HG02943 (cell line): ENCODE data around the gene DDX54.

Source experiments
- ATAC-seq: cut with Tn5 transposase; IDR thresholded peaks from one replicate; pipeline ENCODE4 v1.9.1; 2021; ENCODE audit warnings: mild to moderate bottlenecking, low read depth, moderate library complexity; ENCODE audit not compliant: unreplicated experiment

Gene DDX54

GRCh38 chr12:113195598-113195997 is 10.3 kb upstream of the DDX54 start:
- ATAC-seq = no peak

- no peak for ATAC-seq
These were observed 9.7 kb upstream of the DDX54 start for GRCh38 chr12:113194971-113195391.

GRCh38 chr12:113191227-113191626 is 5.9 kb upstream of the DDX54 start:
- no peak for ATAC-seq

- no peak for ATAC-seq
These were observed 5.5 kb upstream of the DDX54 start for GRCh38 chr12:113190761-113191160.

GRCh38 chr12:113189361-113189760 is 4.1 kb upstream of the DDX54 start:
- no peak for ATAC-seq

GRCh38 chr12:113186666-113187325 is 1.5 kb upstream of the DDX54 start:
- no peak for ATAC-seq

GRCh38 chr12:113186033-113186365 is 721 bp upstream of the DDX54 start:
- ATAC-seq = no peak

GRCh38 chr12:113184900-113185179 is 438 bp downstream of the DDX54 start:
- ATAC-seq = peak; percentile 79

GRCh38 chr12:113184098-113184899 is 979 bp downstream of the DDX54 start:
- peak; percentile 49 for ATAC-seq

- no peak for ATAC-seq
These were observed 2.2 kb downstream of the DDX54 start for GRCh38 chr12:113183030-113183589.

GRCh38 chr12:113181975-113182374 is 3.3 kb downstream of the DDX54 start:
- no peak for ATAC-seq

- no peak for ATAC-seq
These were observed 4.9 kb downstream of the DDX54 start for GRCh38 chr12:113180333-113180732.

GRCh38 chr12:113179023-113179422 is 6.3 kb downstream of the DDX54 start:
- ATAC-seq = no peak

- ATAC-seq = no peak
These were observed 10.6 kb downstream of the DDX54 start for GRCh38 chr12:113174461-113175384.

GRCh38 chr12:113173081-113173698 is 12.1 kb downstream of the DDX54 start:
- no peak for ATAC-seq

GRCh38 chr12:113172185-113172584 is 13.1 kb downstream of the DDX54 start:
- ATAC-seq = no peak

- no peak for ATAC-seq
These were observed 13.7 kb downstream of the DDX54 start for GRCh38 chr12:113171543-113171942.

GRCh38 chr12:113170926-113171325 is 14.4 kb downstream of the DDX54 start:
- ATAC-seq = no peak

GRCh38 chr12:113170457-113170856 is 14.8 kb downstream of the DDX54 start:
- no peak for ATAC-seq

GRCh38 chr12:113169697-113170096 is 15.6 kb downstream of the DDX54 start:
- no peak for ATAC-seq

- no peak for ATAC-seq
These were observed 17.4 kb downstream of the DDX54 start for GRCh38 chr12:113167868-113168267.
